HepG2 (cell line): ENCODE data around the gene ZNF79. TPM values are rescaled to one million over a fixed set of nuclear protein-coding genes. Genes with fewer than 3 reads are reported as not detected.

Source experiments
- CBFB ChIP-seq: sonication (generic); formaldehyde crosslinking; IDR thresholded peaks from 2 replicates; pipeline ENCODE4 v1.4.0; 2020; ENCODE audit warnings: missing genetic modification reagents
- FOXJ3 ChIP-seq: sonication (generic); formaldehyde crosslinking; IDR thresholded peaks from 2 replicates; pipeline ENCODE4 v1.4.0; 2020; ENCODE audit warnings: missing genetic modification reagents, mild to moderate bottlenecking, borderline replicate concordance
- KLF11 ChIP-seq: IDR thresholded peaks from 2 replicates; pipeline ENCODE4 v1.6.1; 2016; ENCODE audit warnings: missing compliant biosample characterization
- MAF1 ChIP-seq: sonication (generic); formaldehyde crosslinking; IDR thresholded peaks from 2 replicates; pipeline ENCODE4 v1.5.0; 2020; ENCODE audit warnings: missing genetic modification reagents, borderline replicate concordance
- MBD4 ChIP-seq: IDR thresholded peaks from 2 replicates; pipeline ENCODE4 v1.6.1; 2012; ENCODE audit warnings: low read length, inconsistent platforms, borderline replicate concordance
- ONECUT2 ChIP-seq: sonication (generic); formaldehyde crosslinking; IDR thresholded peaks from 2 replicates; pipeline ENCODE4 v1.4.0; 2020; ENCODE audit warnings: missing genetic modification reagents
- PHF8 ChIP-seq: sonication (generic); formaldehyde crosslinking; IDR thresholded peaks from 2 replicates; pipeline ENCODE4 v1.5.0; 2020; ENCODE audit warnings: missing genetic modification reagents
- RBM39 ChIP-seq: fragments of 200-400 bp; formaldehyde crosslinking; IDR thresholded peaks from one replicate; pipeline ENCODE4 v1.6.1; 2018; ENCODE audit warnings: antibody characterized with exemption, mild to moderate bottlenecking, low read depth, low read length; ENCODE audit not compliant: poor library complexity, severe bottlenecking
- SIN3A ChIP-seq: IDR thresholded peaks from 2 replicates; pipeline ENCODE4 v1.6.1; 2011; ENCODE audit warnings: low read depth, mild to moderate bottlenecking, control low read depth, low read length, borderline replicate concordance
- SPEN ChIP-seq: sonication (generic); formaldehyde crosslinking; IDR thresholded peaks from 2 replicates; pipeline ENCODE4 v1.5.1; 2020; ENCODE audit warnings: low read depth, mild to moderate bottlenecking, missing genetic modification reagents
- ZFP36L1 ChIP-seq: sonication (generic); formaldehyde crosslinking; IDR thresholded peaks from 2 replicates; pipeline ENCODE4 v1.8.0; 2022; ENCODE audit warnings: mild to moderate bottlenecking, missing genetic modification reagents, moderate library complexity
- ZNF207 ChIP-seq: fragments of 450-650 bp; IDR thresholded peaks from 2 replicates; pipeline ENCODE4 v1.6.1; 2016; ENCODE audit warnings: antibody characterized with exemption, borderline replicate concordance
- ZNF230 ChIP-seq: sonication (generic); formaldehyde crosslinking; IDR thresholded peaks from 2 replicates; pipeline ENCODE4 v1.4.0; 2020; ENCODE audit warnings: mild to moderate bottlenecking, missing genetic modification reagents
- ZNF333 ChIP-seq: sonication (generic); formaldehyde crosslinking; IDR thresholded peaks from 2 replicates; pipeline ENCODE4 v1.4.0; 2020; ENCODE audit warnings: mild to moderate bottlenecking, missing genetic modification reagents, borderline replicate concordance
- ZNF629 ChIP-seq: sonication (generic); formaldehyde crosslinking; conservative IDR thresholded peaks from 2 replicates; pipeline ENCODE4 v1.5.0; 2020; ENCODE audit warnings: missing genetic modification reagents
- polyA plus RNA-seq, 8 experiments: library from polyadenylated mRNA; depleted of rRNA in 3 of 8; stranded (reverse) in 7 of 8; unstranded in 1 of 8; fragments of >200 nt; fragmentation: Illumina TruSeq in 4 of 8; extraction: Trizol in 4 of 8; gene quantifications; 2 replicates each; pipeline versions ENCODE4 v1.2.1 to v1.2.3, GENCODE V29; 2011 to 2016; ENCODE audit warnings: low read depth in 4 of 8, missing spikeins in 1 of 8, mixed read lengths in 1 of 8; ENCODE audit not compliant: insufficient read depth in 1 of 8
- total RNA-seq, 5 experiments: library from RNA; depleted of rRNA; stranded (reverse); fragments of >200 nt; fragmentation: Illumina TruSeq; extraction: Trizol; gene quantifications; 2 replicates each; pipeline ENCODE4 v1.2.3, GENCODE V29; 2016; ENCODE audit warnings: low read depth in 1 of 5
- TF ChIP-seq, protein P1 (sequence below): sonication (generic); formaldehyde crosslinking; IDR thresholded peaks from 2 replicates; pipeline ENCODE4 v1.5.0; 2020; ENCODE audit warnings: missing genetic modification reagents
- TF ChIP-seq, protein P2 (sequence below): sonication (generic); formaldehyde crosslinking; IDR thresholded peaks from 2 replicates; pipeline ENCODE4 v1.5.0; 2020; ENCODE audit warnings: missing genetic modification reagents
- TF ChIP-seq, protein P3 (sequence below): sonication (generic); formaldehyde crosslinking; IDR thresholded peaks from 2 replicates; pipeline ENCODE4 v1.4.0; 2020; ENCODE audit warnings: mild to moderate bottlenecking, low read depth, missing genetic modification reagents
- TF ChIP-seq, protein P4 (sequence below): sonication (generic); formaldehyde crosslinking; IDR thresholded peaks from 2 replicates; pipeline ENCODE4 v1.4.0; 2020; ENCODE audit warnings: missing genetic modification reagents
- TF ChIP-seq, protein P5 (sequence below): sonication (generic); formaldehyde crosslinking; IDR thresholded peaks from 2 replicates; pipeline ENCODE4 v1.4.0; 2020; ENCODE audit warnings: mild to moderate bottlenecking, missing genetic modification reagents

The ZNF79 gene
- total and polyA plus RNA-seq, 2 of the 13 experiments (the other 11 are each of a cell fraction or from before 2014, with no cell fraction given) = 3.7 to 8.1 TPM

DNA sequence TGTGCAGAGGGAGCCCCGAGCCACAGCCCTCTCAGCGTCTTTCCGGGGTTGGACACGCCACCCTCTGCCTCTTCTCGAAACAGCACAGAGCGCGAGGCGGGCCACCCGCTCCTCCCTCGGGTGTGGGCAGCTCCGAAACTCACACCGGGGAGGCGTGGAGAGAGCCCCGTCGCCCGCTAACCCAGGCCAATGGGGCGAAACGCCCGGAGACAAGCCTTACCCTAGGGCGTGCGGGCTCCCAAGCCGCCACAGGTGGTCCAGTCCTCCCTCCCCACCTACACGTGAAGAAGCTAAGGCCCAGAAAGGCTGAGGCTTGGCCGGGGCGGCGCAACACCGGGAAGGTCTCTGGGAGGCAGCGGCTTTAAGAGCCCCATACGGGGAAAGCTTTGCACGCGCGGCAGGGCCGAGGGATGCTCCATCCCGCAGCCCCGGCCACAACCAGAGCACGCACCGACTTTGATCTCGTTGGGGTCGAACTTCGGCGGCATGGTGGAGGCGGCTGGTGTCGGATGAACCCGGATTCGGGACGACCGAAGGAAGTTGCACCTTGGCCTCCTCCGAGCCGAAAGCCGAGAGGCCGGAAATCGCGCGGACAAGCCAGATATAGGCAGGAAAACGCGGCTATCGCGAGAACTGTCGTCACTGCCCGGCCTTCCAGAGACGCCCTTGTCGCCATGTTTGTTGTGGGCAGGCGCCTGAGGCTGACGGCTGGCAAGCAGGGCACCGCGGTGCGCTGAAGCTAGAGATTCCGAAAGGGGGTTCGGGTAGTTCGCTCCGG lies 26.8 kb downstream of the ZNF79 start, which contains the start of the genes LRSAM1 and RPL12 (continued):
- TF ChIP-seq RBM39 (no peak), ONECUT2 (CRISPR knock-in tag) (no peak), MAF1 (CRISPR knock-in tag) (no peak; the same call in 1 of the 2 replicates), ZNF333 (CRISPR knock-in tag) (no peak), SPEN (CRISPR knock-in tag) (peak; percentile 100), ZNF207 (no peak), ZFP36L1 (peak; percentile 77), PHF8 (CRISPR knock-in tag) (peak; percentile 87), CBFB (peak; percentile 67; the same call in 1 of the 2 replicates), MBD4 (no peak), ZNF629 (peak; percentile 24; the same call in 1 of the 2 replicates), KLF11 (CRISPR knock-in tag) (peak; percentile 97), FOXJ3 (CRISPR knock-in tag) (peak; percentile 66), ZNF230 (CRISPR knock-in tag) (peak; percentile 87; the same call in 1 of the 2 replicates), SIN3A (peak; percentile 94)
- TF ChIP-seq, protein P1, sequence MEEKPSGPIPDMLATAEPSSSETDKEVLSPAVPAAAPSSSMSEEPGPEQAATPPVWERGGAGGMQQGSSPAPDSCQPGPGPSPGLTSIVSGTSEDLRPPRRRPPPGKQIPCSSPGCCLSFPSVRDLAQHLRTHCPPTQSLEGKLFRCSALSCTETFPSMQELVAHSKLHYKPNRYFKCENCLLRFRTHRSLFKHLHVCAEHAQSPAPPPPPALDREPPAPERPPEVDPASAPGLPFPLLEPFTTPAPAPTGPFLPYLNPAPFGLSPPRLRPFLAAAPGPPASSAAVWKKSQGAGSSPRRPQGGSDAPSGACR (CRISPR knock-in tag) = peak; percentile 85
- TF ChIP-seq, protein P2, sequence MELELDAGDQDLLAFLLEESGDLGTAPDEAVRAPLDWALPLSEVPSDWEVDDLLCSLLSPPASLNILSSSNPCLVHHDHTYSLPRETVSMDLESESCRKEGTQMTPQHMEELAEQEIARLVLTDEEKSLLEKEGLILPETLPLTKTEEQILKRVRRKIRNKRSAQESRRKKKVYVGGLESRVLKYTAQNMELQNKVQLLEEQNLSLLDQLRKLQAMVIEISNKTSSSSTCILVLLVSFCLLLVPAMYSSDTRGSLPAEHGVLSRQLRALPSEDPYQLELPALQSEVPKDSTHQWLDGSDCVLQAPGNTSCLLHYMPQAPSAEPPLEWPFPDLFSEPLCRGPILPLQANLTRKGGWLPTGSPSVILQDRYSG (CRISPR knock-in tag) = 0 out of 2 replicates have a peak, but pooled peaks have one; percentile 40
- TF ChIP-seq, protein P3, sequence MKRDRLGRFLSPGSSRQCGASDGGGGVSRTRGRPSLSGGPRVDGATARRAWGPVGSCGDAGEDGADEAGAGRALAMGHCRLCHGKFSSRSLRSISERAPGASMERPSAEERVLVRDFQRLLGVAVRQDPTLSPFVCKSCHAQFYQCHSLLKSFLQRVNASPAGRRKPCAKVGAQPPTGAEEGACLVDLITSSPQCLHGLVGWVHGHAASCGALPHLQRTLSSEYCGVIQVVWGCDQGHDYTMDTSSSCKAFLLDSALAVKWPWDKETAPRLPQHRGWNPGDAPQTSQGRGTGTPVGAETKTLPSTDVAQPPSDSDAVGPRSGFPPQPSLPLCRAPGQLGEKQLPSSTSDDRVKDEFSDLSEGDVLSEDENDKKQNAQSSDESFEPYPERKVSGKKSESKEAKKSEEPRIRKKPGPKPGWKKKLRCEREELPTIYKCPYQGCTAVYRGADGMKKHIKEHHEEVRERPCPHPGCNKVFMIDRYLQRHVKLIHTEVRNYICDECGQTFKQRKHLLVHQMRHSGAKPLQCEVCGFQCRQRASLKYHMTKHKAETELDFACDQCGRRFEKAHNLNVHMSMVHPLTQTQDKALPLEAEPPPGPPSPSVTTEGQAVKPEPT (CRISPR knock-in tag) = peak; percentile 61
- TF ChIP-seq, protein P4, sequence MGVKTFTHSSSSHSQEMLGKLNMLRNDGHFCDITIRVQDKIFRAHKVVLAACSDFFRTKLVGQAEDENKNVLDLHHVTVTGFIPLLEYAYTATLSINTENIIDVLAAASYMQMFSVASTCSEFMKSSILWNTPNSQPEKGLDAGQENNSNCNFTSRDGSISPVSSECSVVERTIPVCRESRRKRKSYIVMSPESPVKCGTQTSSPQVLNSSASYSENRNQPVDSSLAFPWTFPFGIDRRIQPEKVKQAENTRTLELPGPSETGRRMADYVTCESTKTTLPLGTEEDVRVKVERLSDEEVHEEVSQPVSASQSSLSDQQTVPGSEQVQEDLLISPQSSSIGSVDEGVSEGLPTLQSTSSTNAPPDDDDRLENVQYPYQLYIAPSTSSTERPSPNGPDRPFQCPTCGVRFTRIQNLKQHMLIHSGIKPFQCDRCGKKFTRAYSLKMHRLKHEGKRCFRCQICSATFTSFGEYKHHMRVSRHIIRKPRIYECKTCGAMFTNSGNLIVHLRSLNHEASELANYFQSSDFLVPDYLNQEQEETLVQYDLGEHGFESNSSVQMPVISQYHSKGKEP (CRISPR knock-in tag) = no peak
- TF ChIP-seq, protein P5, sequence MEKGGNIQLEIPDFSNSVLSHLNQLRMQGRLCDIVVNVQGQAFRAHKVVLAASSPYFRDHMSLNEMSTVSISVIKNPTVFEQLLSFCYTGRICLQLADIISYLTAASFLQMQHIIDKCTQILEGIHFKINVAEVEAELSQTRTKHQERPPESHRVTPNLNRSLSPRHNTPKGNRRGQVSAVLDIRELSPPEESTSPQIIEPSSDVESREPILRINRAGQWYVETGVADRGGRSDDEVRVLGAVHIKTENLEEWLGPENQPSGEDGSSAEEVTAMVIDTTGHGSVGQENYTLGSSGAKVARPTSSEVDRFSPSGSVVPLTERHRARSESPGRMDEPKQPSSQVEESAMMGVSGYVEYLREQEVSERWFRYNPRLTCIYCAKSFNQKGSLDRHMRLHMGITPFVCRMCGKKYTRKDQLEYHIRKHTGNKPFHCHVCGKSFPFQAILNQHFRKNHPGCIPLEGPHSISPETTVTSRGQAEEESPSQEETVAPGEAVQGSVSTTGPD = no peak
